GM10266 (cell line): ENCODE data around the gene JMJD6.
"Not testable (repeated sequence)": the region's sequence is repeated elsewhere in the genome, so short reads cannot be mapped to it uniquely, and the experiment has no call there.

Experiments used
- DNase-seq: peaks from one replicate; pipeline ENCODE4 v3.0.0; 2012; ENCODE audit errors: extremely low spot score
- CTCF ChIP-seq: IDR thresholded peaks from 2 replicates; pipeline ENCODE4 v1.5.1; 2012; ENCODE audit warnings: mild to moderate bottlenecking, low read depth; ENCODE audit not compliant: control insufficient read depth, insufficient read depth; ENCODE audit errors: missing control alignments

JMJD6 gene

GRCh38 chr17:76706817-76707216 lies 19.6 kb downstream of the JMJD6 start:
- DNase-seq: no peak

GRCh38 chr17:76704805-76705204 lies 21.6 kb downstream of the JMJD6 start:
- DNase-seq: no peak
- TF ChIP-seq CTCF: no peak

More at GRCh38 chr17:76706817-76707216, 19.6 kb downstream of the JMJD6 start:
- no peak for TF ChIP-seq CTCF

GRCh38 chr17:76702941-76703637 lies 23.3 kb downstream of the JMJD6 start:
- no peak for TF ChIP-seq CTCF
- no peak for DNase-seq

- no peak for TF ChIP-seq CTCF
- DNase-seq: no peak
Measured at GRCh38 chr17:76702076-76702475, 24.3 kb downstream of the JMJD6 start.

- no peak for DNase-seq
- no peak for TF ChIP-seq CTCF
Measured at GRCh38 chr17:76701471-76701967, 24.9 kb downstream of the JMJD6 start.

- TF ChIP-seq CTCF: no peak
- DNase-seq: no peak
Measured at GRCh38 chr17:76700617-76701470, 25.6 kb downstream of the JMJD6 start.

GRCh38 chr17:76700270-76700616 lies 26.2 kb downstream of the JMJD6 start:
- no peak for TF ChIP-seq CTCF
- DNase-seq: no peak

GRCh38 chr17:76698466-76698977 lies 27.9 kb downstream of the JMJD6 start:
- not testable (repeated sequence) for DNase-seq
